SKM-1 (cell line): ENCODE data around the gene KDM4C.

Experiments used
- DNase-seq: peaks from one replicate; lab custom pipeline; 2025; ENCODE audit not compliant: unreplicated experiment; lab: John Stamatoyannopoulos, UW

The KDM4C gene

DNA sequence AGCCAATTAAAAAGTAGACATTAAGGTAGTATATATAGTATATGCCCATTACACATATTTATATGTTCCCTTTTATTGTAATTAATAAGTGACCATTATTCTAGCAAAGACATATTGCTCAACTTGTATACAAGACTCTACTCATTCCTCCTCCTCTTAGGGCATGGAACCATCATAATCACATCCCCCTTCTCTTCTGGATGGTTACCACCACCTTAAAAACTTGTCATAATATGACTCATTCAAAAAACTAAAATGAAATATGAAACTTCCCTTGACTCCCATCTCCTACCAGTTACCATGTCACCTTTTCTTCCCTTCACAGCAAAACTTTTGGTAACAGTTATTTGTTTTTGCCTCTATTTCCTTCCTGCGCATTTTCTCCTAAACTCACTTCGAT lies 438.7 kb downstream of the KDM4C start:
- no peak for DNase-seq

- no peak for DNase-seq
These were observed 443.4 kb downstream of the KDM4C start for GRCh38 chr9:7201196-7201595.

- no peak for DNase-seq
These were observed 448.0 kb downstream of the KDM4C start for GRCh38 chr9:7205806-7206205.

- no peak for DNase-seq
These were observed 448.5 kb downstream of the KDM4C start for GRCh38 chr9:7206221-7206758.

DNA sequence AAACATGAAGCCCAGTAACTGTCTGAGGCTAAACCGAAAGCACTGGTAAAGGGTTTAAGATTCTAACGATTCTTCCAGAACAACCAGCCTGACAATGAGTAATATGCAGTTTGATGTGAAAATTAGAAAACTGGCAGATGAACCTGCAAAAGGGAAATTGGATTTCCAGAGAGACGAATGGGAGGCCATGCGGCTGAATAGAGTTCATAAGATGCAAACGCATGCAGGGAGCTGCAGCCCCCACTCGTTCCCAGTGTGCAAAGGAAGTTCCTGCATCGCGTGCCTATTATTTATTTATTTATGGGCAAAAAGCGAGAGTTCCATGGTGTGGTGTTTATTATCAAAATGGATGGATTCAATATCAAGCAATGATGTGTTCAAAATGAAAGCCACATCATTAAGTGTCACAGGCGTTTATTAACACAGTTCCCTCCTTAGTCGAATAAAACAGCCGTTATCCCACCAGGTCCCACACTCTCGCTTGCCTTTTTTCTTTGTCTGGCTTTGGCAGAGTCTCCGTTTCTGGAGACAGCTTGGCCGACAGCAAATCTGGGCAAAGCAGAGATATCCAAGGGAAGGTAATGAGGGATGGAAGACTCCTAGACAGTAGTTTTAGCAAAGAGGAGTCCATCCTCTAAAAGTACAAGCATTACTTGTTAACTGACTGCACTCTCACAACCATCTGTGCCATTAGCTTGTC lies 451.4 kb downstream of the KDM4C start:
- DNase-seq: no peak

- no peak for DNase-seq
These were observed 452.2 kb downstream of the KDM4C start for GRCh38 chr9:7209990-7210389.

GRCh38 chr9:7210854-7211637 lies 453.3 kb downstream of the KDM4C start:
- DNase-seq: no peak

GRCh38 chr9:7211657-7212056 lies 453.9 kb downstream of the KDM4C start:
- DNase-seq: no peak

DNA sequence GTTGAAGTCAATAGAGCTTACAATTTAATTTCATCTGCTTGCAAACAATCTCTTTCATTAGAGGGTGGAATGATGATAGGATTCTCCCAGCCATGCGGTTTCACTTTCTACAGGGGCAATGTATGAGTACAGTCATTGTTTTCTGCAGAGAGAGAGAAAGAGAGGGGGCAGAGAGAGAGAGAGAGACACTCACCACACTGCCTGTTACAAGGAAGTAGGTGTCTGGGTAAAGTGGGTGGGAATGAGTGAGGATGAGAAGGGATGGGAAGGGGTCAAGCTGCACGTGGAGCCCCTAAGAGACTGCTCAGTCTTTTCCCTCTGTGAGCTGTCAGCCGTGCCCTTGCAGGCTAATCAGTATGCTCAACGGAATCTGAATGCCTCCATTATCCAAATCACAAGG lies 454.3 kb downstream of the KDM4C start:
- no peak for DNase-seq

GRCh38 chr9:7216004-7216841 lies 458.4 kb downstream of the KDM4C start:
- DNase-seq: peak; percentile 12

GRCh38 chr9:7223981-7224380 lies 466.2 kb downstream of the KDM4C start:
- DNase-seq: no peak
